ENCODE data around the gene HAUS3.
"Not testable (repeated sequence)": the region's sequence is repeated elsewhere in the genome, so short reads cannot be mapped to it uniquely, and the experiment has no call there.

The HAUS3 gene

DNA sequence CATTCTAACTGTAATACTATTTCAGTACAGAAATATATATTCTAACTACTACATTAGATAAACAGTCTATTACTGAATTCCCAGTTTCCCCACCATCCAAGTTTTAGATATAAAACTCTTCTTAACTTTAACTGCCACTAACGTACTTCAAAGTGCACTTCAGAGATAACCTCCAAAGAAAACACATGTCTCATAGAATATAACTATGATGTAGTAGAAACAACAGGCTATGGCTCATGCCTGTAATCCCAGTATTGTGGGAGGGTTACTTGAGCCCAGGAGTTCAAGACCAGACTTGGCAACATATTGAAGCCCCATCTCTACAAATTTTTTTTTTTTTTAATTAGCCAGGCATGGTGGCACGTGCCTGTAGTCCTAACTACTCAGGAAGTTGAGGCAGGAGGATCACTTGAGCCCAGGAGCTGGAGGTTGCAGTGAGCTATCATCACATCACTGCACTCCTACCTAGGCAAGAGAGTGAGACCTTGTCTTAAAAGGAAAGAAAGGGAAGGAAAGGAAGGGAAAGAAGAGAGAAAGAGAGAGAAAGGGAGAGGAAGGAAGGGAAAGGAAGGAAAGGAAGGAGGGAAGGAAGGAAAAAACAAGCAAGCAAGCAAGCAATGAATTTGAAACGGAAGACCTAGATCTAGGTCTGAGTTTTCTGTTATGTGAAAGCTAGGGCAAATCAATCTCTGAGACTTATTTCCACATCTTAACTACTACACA lies 4.8 kb downstream of the HAUS3 start:
- peak overlapping the region; percentile 23 for H3K4me3 ChIP-seq (ENCODE audit: low read depth, low read length)
- TF ChIP-seq, protein P1, sequence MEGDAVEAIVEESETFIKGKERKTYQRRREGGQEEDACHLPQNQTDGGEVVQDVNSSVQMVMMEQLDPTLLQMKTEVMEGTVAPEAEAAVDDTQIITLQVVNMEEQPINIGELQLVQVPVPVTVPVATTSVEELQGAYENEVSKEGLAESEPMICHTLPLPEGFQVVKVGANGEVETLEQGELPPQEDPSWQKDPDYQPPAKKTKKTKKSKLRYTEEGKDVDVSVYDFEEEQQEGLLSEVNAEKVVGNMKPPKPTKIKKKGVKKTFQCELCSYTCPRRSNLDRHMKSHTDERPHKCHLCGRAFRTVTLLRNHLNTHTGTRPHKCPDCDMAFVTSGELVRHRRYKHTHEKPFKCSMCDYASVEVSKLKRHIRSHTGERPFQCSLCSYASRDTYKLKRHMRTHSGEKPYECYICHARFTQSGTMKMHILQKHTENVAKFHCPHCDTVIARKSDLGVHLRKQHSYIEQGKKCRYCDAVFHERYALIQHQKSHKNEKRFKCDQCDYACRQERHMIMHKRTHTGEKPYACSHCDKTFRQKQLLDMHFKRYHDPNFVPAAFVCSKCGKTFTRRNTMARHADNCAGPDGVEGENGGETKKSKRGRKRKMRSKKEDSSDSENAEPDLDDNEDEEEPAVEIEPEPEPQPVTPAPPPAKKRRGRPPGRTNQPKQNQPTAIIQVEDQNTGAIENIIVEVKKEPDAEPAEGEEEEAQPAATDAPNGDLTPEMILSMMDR (IDR thresholded peaks at IDR 0.05; ENCODE audit: low read depth, low read length): no peak
- no peak for DNase-seq (ENCODE audit: low read depth)

DNA sequence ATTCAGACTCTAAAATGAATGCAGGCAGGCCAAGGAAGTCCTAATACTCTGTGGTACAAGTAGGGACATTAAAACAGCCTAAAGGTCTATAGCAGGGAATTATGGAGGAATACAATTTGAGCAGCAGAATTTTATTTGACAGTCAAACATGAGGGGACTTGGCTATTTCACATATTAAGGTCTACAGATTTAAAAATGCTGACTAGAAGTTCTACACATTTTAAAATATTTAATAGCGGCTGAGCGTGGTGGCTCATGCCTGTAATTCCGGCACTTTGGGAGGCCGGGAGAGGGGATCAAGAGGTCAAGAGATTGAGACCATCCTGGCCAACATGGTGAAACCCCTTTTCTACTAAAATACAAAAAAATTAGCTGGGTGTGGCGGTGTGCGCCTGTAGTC lies 10.8 kb downstream of the HAUS3 start:
- TF ChIP-seq, protein P2, sequence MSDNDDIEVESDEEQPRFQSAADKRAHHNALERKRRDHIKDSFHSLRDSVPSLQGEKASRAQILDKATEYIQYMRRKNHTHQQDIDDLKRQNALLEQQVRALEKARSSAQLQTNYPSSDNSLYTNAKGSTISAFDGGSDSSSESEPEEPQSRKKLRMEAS (IDR thresholded peaks at IDR 0.05; ENCODE audit: low read depth, low read length): no peak
- no peak for TF ChIP-seq MYC (IDR thresholded peaks at IDR 0.05; ENCODE audit: low read depth, low read length)
- no peak for TF ChIP-seq POLR2A (IDR thresholded peaks at IDR 0.05; ENCODE audit: extremely low read depth, insufficient read length)
- TF ChIP-seq, protein P1 (IDR thresholded peaks at IDR 0.05; ENCODE audit: low read depth, low read length): no peak
- DNase-seq (ENCODE audit: low read depth): no peak
- H3K4me3 ChIP-seq (ENCODE audit: low read depth, low read length): no peak overlapping the region

DNA sequence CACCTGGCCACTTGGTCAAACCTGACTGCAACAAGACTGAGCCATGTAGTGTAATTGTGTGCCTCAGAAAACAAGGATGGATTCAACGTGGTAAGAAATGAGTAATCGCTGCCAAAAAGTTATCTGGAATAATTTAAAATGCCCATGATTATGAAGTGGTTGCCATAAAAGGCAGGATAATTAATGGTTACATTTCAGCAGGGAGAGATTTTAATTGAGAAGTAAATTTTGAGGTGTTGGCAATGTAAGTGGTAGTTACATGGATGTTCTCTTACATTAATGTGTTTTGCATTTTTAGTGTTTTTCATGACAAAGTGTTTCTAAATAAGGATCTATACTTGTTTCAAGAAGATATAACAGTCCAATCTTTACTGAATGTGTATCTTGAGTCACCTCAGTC lies 15.7 kb downstream of the HAUS3 start:
- no peak for DNase-seq (ENCODE audit: low read depth)
- TF ChIP-seq, protein P2 (IDR thresholded peaks at IDR 0.05; ENCODE audit: low read depth, low read length): no peak
- TF ChIP-seq MYC (IDR thresholded peaks at IDR 0.05; ENCODE audit: low read depth, low read length): no peak
- TF ChIP-seq, protein P1 (IDR thresholded peaks at IDR 0.05; ENCODE audit: low read depth, low read length): no peak
- no peak for TF ChIP-seq POLR2A (IDR thresholded peaks at IDR 0.05; ENCODE audit: extremely low read depth, insufficient read length)
- no peak overlapping the region for H3K4me3 ChIP-seq (ENCODE audit: low read depth, low read length)

DNA sequence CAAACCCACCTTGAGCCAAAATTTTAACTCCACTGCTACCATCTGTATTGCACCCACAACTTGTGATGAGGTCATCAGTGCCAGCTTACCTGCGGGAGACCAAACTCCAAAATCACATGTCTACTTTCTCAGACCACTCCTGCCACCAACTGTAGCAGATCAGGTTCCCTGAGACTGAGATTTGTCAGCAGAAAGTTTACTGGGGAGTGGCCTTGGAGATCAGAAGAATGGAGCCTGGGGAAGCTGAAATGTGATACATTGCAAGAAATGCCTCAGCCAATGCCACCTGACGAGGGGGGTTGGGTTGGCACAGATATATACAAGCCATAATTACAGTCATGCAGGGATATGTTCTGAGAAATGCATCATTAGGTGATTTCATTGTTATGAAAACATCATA lies 19.1 kb downstream of the HAUS3 start:
- H3K4me3 ChIP-seq (ENCODE audit: low read depth, low read length): no peak overlapping the region
- TF ChIP-seq POLR2A (IDR thresholded peaks at IDR 0.05; ENCODE audit: extremely low read depth, insufficient read length) (no peak), MYC (IDR thresholded peaks at IDR 0.05; ENCODE audit: low read depth, low read length) (no peak)
- TF ChIP-seq, protein P2 (IDR thresholded peaks at IDR 0.05; ENCODE audit: low read depth, low read length): no peak
- TF ChIP-seq, protein P1 (IDR thresholded peaks at IDR 0.05; ENCODE audit: low read depth, low read length): no peak
- no peak for DNase-seq (ENCODE audit: low read depth)

DNA sequence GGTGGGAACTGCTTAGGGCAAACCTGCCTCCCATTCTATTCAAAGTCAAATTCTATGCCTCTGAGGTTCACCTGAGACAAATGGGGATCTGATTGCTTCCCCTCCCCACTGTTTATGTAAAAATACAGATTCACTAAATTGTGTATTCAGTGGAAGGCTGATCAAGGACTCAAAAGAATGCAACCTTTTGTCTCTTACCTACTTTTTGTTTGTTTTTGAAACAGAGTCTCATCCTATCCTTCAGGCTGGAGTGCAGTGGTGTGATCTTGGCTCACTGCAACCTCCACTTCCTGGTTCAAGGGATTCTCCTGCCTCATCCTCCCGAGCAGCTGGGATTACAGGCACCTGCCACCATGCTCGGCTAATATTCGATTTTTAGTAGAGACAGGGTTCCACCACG lies 20.5 kb downstream of the HAUS3 start:
- H3K4me3 ChIP-seq (ENCODE audit: low read depth, low read length); DNase-seq (ENCODE audit: low read depth): not testable (repeated sequence)

DNA sequence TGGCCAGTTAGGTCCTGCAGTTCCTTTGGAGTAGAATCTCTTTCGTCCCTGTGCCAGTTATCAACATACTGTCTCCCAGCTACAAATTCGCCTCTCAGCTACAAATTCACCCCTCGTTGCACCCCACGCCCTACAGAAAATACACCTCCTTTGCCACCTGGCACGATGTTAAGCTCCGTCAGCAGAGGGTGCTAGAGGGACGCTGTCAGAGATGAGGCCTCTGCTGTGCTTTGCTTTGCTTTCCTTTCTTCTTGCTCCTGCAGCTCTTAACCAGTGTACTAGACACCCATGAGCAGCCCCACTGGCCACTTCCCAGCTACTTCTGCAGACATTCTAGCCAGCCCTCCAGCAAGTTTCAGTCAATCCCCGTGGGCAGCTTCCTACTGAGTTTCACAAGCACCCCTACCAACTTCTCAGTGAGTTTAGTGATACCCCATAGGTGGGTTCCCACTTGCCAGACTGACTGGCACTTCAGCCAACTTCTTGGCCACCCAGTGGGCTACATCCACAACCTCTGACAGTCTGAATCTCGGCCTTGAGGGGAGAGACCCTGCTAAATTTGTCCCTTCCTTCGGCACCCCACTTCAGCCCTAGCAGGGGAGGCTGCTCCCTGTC lies 21.8 kb downstream of the HAUS3 start:
- peak; percentile 84 for DNase-seq (ENCODE audit: low read depth)
- no peak overlapping the region for H3K4me3 ChIP-seq (ENCODE audit: low read depth, low read length)
- TF ChIP-seq MYC (IDR thresholded peaks at IDR 0.05; ENCODE audit: low read depth, low read length) (peak; percentile 73), POLR2A (IDR thresholded peaks at IDR 0.05; ENCODE audit: extremely low read depth, insufficient read length) (no peak)
- TF ChIP-seq, protein P1 (IDR thresholded peaks at IDR 0.05; ENCODE audit: low read depth, low read length): peak; percentile 96
- TF ChIP-seq, protein P2 (IDR thresholded peaks at IDR 0.05; ENCODE audit: low read depth, low read length): peak; percentile 72; the same call in 1 of the 2 replicates
